ENCODE measurements around the gene SERPINB2.

GRCh38 chr18:63869374-63869773 is 18.1 kb upstream of the SERPINB2 start:
- TF ChIP-seq CTCF (IDR thresholded peaks at IDR 0.05) (no peak), POLR2A (IDR thresholded peaks at IDR 0.05) (no peak), POLR2AphosphoS5 (IDR thresholded peaks at IDR 0.05) (no peak), EP300 (IDR thresholded peaks at IDR 0.05) (no peak)

Data from suprapubic skin (tissue), 4 donors.